Retina (tissue), 1 donor: Measurements from ENCODE around the gene ABHD17C.
"Not testable (repeated sequence)": the region's sequence is repeated elsewhere in the genome, so short reads cannot be mapped to it uniquely, and the experiment has no call there.

Source experiments
- DNase-seq: peaks from one replicate; pipeline ENCODE4 v3.0.0-alpha.2; 2016

The ABHD17C gene

DNA sequence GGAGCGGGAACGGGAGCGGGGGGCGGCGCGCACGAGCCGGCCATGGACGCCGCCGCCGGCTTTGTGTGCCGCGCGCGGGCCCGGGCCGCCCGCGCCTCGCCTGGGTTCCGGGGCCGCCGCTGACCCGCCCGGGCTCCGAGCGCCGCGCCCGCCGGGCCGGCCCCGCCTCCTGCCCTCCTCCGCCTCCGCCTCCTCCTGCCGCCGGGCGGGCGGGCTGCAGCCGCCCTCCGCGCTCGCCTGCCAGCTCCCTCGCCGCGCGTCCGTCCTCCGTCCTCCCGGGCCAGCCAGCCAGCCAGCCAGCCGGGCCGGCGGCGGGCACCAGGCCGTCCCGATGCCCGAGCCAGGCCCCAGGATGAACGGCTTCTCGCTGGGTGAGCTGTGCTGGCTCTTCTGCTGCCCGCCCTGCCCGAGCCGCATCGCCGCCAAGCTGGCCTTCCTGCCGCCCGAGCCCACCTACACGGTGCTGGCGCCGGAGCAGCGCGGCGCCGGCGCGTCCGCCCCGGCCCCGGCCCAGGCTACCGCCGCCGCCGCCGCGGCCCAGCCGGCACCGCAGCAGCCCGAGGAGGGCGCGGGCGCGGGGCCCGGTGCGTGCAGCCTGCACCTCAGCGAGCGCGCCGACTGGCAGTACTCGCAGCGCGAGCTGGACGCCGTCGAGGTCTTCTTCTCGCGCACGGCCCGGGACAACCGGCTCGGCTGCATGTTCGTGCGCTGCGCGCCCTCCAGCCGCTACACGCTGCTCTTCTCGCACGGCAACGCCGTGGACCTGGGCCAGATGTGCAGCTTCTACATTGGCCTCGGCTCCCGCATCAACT lies at the start of gene ABHD17C:
TSS of gene ABHD17C (plus strand) at position 212 of the 812 bp plus-strand sequence. CDS start at position 332, 120 bp downstream.
- DNase-seq: peak; percentile 76

- no peak for DNase-seq
These were observed 49.5 kb upstream of the ABHD17C start for GRCh38 chr15:80645494-80646065.

DNA sequence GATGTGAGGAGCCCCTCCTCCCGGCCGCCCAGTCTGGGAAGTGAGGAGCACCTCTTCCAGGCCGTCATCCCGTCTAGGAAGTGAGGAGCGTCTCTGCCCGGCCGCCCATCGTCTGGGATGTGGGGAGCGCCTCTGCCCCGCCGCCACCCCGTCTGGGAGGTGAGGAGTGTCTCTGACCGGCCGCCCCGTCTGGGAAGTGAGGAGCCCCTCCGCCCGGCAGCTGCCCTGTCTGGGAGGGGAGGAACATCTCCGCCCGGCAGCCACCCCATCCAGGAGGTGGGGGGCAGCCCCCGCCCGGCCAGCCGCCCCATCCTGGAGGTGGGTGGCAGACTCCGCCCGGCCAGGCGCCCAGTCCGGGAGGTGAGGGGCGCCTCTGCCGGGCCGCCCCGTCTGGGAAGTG lies 47.7 kb upstream of the ABHD17C start:
- not testable (repeated sequence) for DNase-seq

- DNase-seq: no peak
These were observed 40.8 kb upstream of the ABHD17C start for GRCh38 chr15:80654299-80654698.

DNA sequence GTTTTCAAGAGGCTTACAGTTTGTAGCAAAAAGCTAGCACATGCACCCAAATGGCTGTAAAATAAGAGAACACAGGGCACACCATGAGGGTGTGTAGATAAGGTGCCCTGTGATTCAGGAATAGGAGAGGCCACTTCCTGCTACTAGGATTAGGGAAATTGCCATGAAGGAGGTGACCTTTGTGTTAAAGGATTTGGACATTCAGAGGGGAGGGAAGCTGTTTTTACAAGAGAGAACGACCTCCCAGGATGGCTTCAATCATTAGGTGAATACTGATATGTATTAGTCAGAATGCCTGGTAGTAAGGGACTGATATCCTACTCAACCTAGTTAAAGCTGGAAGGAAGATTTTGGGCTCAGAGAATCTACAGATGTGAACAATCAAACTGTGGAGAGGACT lies 35.7 kb upstream of the ABHD17C start:
- no peak for DNase-seq

- peak; percentile 26 for DNase-seq
These were observed 35.0 kb upstream of the ABHD17C start for GRCh38 chr15:80660119-80660518.

DNA sequence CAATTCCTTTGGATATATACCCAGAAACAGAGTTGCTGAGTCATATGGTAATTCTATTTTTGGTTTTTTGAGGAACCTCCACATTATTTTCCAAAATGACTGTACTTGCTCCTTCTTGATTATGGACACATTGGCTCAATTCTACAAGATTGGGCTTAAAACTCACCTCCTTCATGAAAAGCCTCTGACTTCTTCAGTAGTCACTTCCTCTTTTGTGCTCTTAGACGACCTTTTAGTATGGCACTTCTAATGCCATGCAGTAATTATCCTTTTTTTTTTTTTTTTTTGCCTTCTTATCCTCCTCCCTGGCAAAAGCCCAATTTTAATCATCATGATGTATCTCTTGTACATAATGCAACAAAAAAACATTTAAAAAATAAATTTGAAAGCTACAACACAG lies 33.0 kb upstream of the ABHD17C start:
- no peak for DNase-seq

- no peak for DNase-seq
These were observed 32.2 kb upstream of the ABHD17C start for GRCh38 chr15:80662757-80663553.

- no peak for DNase-seq
These were observed 30.0 kb upstream of the ABHD17C start for GRCh38 chr15:80665151-80665550.

DNA sequence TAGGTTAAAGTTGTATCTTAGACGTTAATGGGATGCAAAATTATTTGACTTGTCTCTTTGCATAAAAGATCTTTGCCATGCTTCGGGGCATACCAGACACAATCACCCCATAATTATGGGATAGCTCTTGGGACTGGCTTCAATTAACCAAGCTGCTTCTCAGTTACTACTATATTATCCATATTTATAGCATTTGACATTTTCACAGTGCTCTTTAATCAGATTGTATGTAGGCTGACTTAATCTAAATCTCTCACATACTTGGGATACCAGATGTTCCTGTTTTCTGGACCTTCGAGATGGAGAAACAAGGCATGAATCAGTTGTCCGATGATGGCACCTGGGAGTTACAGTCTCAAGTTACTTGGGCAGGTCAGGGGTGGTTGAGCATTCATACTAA lies 27.2 kb upstream of the ABHD17C start:
- no peak for DNase-seq

DNA sequence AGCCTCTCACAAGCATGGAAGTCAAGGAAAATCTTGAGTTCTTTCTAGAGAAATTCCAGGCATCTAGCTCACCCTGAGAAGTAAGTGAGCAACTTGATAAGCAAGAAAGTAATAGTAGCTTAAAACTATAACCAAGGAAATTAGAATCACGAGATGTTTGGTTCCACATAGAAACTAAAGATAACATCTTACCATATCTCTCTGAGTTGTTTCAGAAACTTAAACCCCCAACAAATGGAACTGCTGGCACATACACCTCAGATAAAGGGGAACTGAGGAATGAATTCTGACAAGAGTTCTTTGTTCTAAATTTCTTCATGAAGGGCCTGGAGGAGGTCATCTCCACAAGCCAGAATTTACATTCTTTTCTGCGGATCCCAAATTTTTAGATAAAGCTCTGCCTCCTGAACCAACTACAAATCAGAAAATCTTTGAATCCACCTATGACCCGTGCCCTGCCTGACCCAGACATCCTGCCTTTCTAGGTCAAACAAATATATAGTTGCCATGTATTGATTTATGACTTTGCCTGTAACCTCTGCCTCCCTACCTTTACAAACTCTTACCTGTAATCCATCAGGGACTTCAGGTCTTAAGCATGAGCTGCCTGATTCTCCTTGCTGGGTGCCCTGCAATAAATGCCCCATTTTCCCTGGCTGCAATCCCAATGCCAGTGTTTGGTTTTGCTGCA lies 26.4 kb upstream of the ABHD17C start:
- no peak for DNase-seq

GRCh38 chr15:80669663-80670273 lies 25.3 kb upstream of the ABHD17C start:
- DNase-seq: no peak

DNA sequence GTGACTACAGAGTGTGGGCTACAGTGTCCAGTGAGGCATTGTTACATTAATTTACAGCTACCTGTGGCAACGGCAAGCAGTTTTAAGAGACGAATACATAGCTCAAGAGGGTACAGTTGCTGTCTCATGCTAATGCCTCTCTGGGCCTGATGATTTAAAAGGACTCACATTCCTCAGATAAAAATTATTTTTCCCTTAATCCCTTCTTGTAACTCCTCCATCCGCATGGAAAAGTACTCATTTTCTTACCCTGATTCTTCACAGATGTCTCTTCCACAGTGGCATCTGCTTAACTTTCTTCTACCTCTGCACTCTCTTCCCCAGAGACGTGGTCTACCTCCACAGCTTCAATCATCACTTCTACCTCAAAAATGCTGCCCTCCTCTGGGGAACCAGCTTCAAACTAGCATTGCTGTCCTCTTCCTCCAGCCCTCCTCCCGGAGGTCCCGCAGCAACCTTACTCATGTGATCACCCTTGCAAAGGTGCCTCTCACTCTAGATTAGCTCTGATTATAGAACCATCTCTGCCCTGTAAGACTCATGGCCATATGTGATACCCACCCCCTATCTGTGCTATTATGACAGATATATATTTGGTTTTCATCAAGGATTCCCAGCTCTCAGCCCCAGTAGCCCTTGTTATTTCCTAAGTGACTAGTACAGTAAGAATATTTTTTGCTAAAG lies 21.4 kb upstream of the ABHD17C start:
- DNase-seq: no peak

DNA sequence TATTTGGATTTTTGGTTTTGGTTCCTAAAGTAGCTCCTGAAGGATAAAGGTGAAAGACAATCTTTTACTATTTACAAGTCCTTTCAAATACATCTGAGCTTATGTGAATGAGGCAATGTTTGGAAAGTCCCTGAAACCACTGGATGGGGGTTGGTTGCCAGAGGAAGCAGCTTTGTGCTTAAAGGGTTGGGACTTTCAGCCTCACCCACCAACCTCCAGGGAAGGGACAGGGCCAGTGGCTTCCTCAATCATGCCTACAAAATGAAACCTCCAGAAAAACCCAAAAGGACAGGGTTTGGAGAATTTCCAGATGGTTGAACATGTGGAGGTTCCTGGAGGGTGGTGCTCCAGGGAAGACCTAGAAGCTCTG lies 20.9 kb upstream of the ABHD17C start:
- no peak for DNase-seq

- DNase-seq: no peak
These were observed 18.1 kb upstream of the ABHD17C start for GRCh38 chr15:80677041-80677440.

- DNase-seq: no peak
These were observed 15.8 kb upstream of the ABHD17C start for GRCh38 chr15:80679167-80679803.

- DNase-seq: no peak
These were observed 15.3 kb upstream of the ABHD17C start for GRCh38 chr15:80679804-80680175.

- DNase-seq: no peak
These were observed 12.9 kb upstream of the ABHD17C start for GRCh38 chr15:80682201-80682600.

DNA sequence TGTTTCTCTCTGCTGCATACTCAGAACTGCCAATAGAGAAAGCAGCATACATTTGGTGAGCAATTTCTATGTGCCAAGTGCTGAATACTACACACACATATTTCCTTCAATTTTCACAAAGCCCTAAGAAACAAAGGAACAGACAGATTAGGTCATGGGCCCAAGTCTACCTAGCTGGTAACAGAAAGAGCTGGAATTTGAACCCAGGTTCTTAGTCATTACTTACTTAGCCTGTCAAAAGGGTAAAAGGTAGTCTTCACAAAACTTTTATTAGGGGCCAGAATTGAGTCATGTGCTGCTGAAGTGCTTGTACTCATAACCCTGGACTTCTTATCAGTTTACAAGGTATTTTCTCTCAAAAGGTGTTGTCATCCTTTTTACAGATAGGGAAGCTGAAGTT lies 10.4 kb upstream of the ABHD17C start:
- DNase-seq: no peak

GRCh38 chr15:80685628-80686027 lies 9.5 kb upstream of the ABHD17C start:
- no peak for DNase-seq

DNA sequence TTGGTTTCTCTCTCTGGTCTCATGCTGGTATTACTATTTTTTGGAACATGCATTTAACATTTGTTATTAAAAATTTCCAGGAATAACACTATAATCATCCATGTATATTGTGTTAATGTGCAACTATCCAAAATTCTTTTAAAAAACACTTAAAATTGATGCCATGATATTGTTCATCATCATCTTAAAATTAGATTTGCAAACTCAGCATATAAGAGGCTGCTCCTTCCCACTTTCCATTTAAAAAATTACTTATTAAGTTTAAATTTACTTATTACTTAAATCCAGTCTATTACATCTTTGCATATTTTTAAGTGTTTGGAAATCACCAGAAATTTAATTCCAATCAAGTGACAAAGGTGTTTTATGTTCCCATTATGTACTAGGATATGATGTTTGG lies 5.8 kb upstream of the ABHD17C start:
- no peak for DNase-seq

DNA sequence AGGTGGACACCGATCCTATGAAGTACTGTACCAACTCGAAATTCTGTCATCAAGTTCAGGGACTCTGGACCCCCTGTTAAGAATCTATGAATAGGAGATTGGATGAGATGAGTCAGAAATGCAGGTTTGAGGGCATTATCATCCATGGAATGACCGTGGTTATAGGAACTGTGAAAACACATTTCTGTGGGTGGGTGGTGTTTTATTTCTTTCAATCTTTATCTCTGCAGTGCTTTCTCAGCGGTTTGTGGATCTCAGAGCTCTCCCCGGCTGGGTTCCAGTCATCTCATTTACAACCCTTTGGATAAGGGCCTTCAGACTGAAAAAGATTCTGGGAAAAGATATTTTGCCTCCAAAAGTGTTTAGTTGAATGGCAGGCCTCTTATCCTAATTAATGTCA lies 5.4 kb upstream of the ABHD17C start:
- no peak for DNase-seq
